SJSA1 (cell line): ENCODE measurements around the gene HLA-DOA. TPM values are rescaled to one million over a fixed set of nuclear protein-coding genes. Genes with fewer than 3 reads are reported as not detected.

Source experiments
- DNase-seq, 2 experiments: peaks; one replicate each; pipeline ENCODE4 v3.0.0-alpha.2; 2015 to 2020; ENCODE audit warnings: low spot score in 2 of 2, low read depth in 1 of 2
- H3K27ac ChIP-seq: fragments of 250-450 bp; sonication (Bioruptor Pico); 2 replicates; pipeline ENCODE4 v1.5.1; 2020; ENCODE audit warnings: mild to moderate bottlenecking, moderate library complexity
- H3K27me3 ChIP-seq: fragments of 250-450 bp; sonication (Bioruptor Pico); replicated peaks from 2 replicates; pipeline ENCODE4 v1.5.1; 2020; ENCODE audit warnings: mild to moderate bottlenecking, moderate library complexity
- H3K36me3 ChIP-seq: fragments of 250-450 bp; sonication (Bioruptor Pico); 2 replicates; pipeline ENCODE4 v1.5.1; 2020; ENCODE audit warnings: mild to moderate bottlenecking
- H3K4me1 ChIP-seq: fragments of 250-450 bp; sonication (Bioruptor Pico); replicated peaks from 2 replicates; pipeline ENCODE4 v1.6.1; 2021; ENCODE audit warnings: mild to moderate bottlenecking
- H3K4me3 ChIP-seq: fragments of 250-450 bp; sonication (Bioruptor Pico); 2 replicates; pipeline ENCODE4 v1.5.1; 2020; ENCODE audit warnings: mild to moderate bottlenecking
- H3K9me3 ChIP-seq: fragments of 250-450 bp; sonication (Bioruptor Pico); replicated peaks from 2 replicates; pipeline ENCODE4 v1.5.1; 2020; ENCODE audit warnings: mild to moderate bottlenecking
- total RNA-seq: library from RNA; depleted of rRNA; stranded (reverse); fragments of >200 nt; shearing (Covaris generic); gene quantifications from 2 replicates; pipeline ENCODE4 v1.2.3, GENCODE V29; 2014

The HLA-DOA gene
- total RNA-seq, 1 experiment from 2014 or later, result not detected

DNA sequence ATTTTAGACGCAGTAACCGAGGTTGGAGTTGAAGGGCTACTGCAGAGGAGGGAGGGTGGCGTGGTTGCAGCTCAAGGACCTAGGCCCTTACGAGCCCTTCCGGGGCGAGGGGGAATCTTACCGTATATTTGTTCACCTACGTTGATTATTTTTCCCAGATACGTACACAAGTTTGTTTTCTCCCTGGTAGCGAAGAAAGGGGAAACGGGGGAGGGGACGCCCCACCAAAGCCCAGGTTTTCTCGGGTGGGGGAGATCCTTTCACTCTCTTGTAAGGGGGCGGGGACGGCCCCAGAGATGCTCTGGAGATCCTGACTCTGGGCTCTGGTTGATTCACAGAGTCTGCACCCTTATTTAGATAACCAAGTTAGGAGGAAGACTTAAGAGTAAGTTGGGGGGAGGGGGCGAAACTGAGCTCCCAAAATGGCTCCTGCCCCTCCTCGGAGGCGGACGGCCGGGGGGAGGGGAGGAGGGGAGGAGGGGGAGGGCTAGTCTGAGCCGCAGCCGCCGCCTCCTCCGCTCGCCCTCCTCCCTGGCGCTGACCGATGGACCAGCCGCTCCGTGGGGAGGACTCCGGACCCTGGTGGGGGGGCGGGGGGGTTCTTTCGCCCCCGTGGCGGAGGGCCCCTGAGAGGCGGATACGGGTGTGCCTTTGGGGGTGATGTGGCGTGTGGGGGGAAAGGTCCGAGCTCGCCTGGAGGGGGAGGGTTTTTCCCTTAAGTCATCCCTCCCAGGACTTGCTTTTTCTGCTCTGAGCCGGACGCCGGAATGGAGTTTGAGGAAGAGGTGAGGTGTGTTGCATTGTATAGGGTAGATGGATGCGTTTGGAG is 38.8 kb downstream of the HLA-DOA start:
- Histone ChIP-seq H3K36me3 (peaks cover 52% of the 10 kb centered on the region), H3K9me3 (no peaks in the 10 kb centered on the region), H3K4me1 (peaks cover 33% of the 10 kb centered on the region), H3K4me3 (peak overlapping the region; percentile 57), H3K27me3 (no peaks in the 10 kb centered on the region), H3K27ac (peak overlapping the region; percentile 99)
- peak; percentile 90 to 95 for DNase-seq

DNA sequence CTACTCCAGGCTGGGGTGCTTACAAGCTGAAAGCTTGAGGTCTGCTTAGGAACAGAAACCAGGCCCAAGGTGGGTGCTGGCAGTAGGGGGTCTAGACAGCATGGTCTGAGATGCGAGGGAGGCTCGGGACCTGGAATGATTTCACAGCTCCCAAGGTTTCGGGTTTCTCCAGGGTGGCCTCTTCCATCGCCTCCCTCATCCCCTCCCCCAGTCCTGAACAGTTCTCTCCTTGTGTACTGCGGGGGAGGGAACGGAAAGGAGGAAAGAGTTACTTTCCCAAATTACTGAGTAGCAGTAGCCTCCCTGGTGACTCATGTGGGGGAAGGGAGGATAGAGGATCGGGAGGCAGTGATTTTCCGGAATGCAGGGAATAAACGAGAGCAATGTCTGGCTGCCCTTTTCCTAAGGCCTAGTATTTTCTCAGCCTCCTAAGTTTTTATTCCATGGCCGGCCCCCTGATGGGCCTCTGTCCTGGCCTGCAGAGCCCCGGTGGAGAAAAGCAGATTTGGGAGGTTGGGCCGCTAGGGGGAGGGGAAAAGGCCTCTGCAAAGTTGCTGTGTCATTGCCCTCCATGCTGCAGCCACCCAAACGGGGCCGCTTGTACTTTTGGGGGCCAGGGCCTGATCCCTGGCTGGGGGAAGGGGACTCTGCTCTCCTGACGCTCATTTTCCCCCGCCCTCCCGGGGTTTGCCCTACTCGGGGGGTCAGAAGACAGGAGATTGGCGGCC is 39.5 kb downstream of the HLA-DOA start:
- Histone ChIP-seq H3K9me3 (no peaks in the 10 kb centered on the region), H3K27ac (peak overlapping the region; percentile 99), H3K4me1 (peaks cover 27% of the 10 kb centered on the region), H3K36me3 (peaks cover 44% of the 10 kb centered on the region), H3K27me3 (no peaks in the 10 kb centered on the region), H3K4me3 (peak overlapping the region; percentile 57)
- peak; percentile 95 to 98 for DNase-seq

DNA sequence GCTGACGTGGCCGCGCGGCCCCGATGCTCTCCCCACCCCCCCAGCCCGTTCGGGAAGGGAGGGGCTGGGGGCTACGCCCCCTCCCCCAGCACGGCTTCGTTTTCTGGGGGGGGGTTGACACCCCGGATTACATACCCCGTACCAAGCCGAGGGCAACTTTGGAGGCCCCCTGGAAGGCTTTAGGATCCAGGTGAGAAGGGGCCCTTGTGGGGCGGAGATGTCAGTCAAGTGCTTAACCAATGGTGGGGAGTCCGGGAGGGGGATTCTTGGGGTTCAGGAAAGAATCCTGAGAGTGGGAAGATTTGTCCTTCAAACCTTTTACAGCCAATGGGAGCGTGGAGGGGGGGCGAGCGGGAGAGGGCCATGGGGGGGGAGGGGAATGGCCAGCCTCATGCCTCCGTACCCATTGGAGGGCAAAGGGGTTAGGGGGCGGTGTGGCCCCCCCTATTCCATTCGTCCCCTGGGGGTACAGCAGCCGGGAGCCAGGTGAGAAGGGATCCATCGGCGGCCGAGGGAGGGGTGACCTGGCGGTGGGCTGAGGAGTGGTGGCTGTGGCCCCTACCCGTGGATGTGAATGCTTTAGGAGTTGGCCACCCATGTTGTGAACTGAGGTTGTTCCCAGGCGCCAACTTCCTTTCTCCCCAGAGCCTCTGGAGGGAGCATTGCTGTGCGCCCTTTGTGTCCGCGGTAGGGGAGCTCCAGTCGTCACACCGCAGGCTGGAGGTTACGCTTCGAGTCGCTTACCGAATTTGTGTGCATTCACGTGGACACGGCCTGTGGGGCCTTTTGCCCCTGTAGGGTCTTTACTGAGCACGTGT is 40.3 kb downstream of the HLA-DOA start:
- peak; percentile 88 to 96 for DNase-seq
- Histone ChIP-seq H3K27ac (peak overlapping the region; percentile 99), H3K9me3 (no peaks in the 10 kb centered on the region), H3K4me3 (peak overlapping the region; percentile 57), H3K36me3 (peaks cover 36% of the 10 kb centered on the region), H3K4me1 (peaks cover 27% of the 10 kb centered on the region), H3K27me3 (no peaks in the 10 kb centered on the region)

DNA sequence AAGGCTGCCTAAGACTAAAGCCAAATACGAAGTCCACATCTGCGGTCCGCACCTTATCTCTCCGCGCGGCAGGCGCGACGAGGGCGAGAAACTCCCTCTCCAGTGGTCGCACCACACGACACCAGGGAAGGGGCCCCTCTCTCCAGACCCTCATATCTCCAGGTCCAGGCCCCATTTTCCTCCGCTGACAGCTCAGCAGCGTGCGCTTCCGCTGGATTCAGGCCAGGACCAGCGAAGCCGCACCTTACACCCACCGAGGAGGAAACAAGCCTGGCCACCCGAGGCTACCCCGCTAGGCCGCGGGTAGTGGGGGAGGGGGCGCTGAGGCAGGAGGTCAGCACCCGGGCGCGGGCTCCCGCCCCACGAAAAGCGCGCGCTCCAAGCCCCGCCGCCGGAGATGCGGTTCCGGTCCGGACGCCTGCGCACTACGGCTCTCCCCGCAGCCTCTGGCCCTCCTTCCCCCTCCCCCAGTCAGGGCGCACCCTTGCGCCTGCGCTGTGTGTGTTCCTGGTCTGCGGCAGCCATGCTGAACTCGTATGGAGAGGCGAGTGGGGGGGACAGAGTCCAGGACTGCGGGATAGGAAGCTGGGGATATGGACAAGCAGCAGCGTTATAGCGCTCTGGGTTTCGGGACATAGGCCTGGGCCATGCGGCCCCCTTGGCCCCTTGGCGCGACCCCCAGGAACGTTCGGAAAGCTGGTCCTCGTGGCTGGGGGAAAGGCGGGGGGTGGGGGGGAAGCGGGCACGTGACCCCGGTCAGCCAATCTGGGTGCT is 41.1 kb downstream of the HLA-DOA start, which contains the start of gene BRD2:
Gene BRD2 (plus strand): TSS at position 502 of the 774 bp plus-strand sequence. CDS start 4,305 bp downstream, outside the sequence.
- Histone ChIP-seq H3K27me3 (no peaks in the 10 kb centered on the region), H3K4me1 (peaks cover 27% of the 10 kb centered on the region), H3K36me3 (peaks cover 28% of the 10 kb centered on the region), H3K27ac (peak within 1 kb of the TSS; percentile 99), H3K4me3 (peak within 1 kb of the TSS; percentile 57), H3K9me3 (no peaks in the 10 kb centered on the region)
- peak; percentile 97 to 98 for DNase-seq

DNA sequence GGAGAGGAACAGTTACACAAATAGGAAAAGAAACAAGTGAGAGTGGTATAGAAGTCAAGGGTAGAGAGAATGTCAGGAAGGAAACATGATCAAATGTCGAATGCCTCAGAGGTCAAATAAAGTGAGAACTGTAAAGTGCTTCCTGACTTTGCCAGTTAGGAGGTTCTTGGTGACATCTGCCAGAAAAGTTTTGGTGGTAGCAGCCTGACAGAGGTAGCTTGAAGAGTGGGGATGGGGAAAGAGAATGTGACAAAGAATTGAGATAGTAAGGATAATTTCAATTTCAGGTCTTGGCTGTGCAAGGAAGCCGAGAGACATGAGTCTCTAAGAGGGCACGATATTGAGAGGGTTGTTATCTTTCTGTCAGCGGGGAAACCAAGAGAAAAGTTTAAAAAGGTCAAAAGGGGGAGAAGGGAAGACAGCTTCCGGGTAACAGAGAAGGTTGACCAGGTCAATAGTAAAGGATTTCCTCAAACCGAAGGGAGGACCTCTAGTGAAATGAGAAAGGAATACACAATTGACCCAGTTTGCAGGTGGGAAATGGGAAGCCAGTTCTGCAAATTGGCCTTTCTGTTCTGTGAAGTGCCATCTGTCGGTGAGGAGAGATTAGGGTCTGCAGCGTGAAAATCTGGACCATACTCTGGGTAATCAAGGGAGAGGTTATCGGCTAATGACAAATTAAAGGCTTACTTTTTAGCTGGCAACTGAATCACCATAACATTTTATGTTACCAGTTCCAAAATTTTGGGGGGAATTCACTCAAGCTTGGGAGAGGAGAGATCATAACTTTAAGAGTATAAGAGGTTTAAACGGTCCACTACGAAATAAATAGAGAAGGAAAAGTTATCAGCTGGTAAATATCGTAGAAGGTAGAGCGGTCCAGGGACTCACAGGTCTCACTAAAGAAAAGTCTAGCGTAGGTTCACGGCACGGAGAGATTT is 42.0 kb downstream of the HLA-DOA start:
- DNase-seq, result peak in 1 of 2 experiments; percentile 44
- peaks cover 27% of the 10 kb centered on the region for H3K4me1 ChIP-seq

DNA sequence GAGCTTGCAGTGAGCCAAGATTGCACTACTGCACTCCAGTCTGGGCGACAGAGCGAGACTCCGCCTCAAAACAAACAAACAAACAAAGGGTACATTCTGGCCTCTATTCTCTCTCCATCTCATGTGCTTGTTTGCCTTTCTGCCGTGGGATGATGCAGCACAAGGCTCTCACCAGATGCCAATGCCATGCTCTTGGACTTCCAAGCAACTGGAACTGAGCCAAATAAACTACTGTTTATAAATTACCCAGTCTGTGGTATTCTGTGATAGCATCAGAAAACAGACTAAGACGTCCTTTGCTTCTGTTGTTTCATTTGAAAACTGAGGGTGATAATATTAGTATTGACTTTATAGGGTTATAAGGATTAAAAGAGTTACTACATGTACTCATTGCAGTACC is 44.6 kb downstream of the HLA-DOA start:
- no peak for DNase-seq
- no peak overlapping the region for H3K4me3 ChIP-seq
- peaks cover 6% of the 10 kb centered on the region; the same call in 1 of the 2 replicates for H3K36me3 ChIP-seq

More for the DNA sequence above, 42.0 kb downstream of the HLA-DOA start:
- peaks cover 20% of the 10 kb centered on the region for H3K36me3 ChIP-seq
- H3K4me3 ChIP-seq, result peak overlapping the region; percentile 57
- no peaks in the 10 kb centered on the region for H3K9me3 ChIP-seq
- peak overlapping the region; percentile 99; the same call in 1 of the 2 replicates for H3K27ac ChIP-seq
- no peaks in the 10 kb centered on the region for H3K27me3 ChIP-seq

DNA sequence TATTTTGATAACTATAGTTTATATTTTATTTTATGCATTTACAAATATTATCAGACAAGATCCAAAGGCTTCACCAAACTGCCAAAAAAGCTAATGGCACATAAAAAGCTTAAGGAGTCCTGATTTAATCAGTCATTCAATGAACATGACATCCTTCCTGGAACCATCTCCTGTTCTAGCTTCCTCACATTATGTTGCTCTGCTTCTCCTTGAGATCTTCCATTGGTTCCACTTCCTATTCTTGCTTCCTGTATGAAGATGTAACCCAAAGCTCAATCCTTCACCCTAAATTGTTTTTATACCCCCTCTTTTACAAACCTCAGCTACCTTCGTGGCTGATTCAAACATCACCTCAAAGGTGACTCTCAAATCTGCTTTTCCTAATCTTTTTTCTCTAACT is 45.5 kb downstream of the HLA-DOA start:
- DNase-seq, result no peak
- H3K36me3 ChIP-seq, result no peaks in the 10 kb centered on the region
- H3K9me3 ChIP-seq, result no peaks in the 10 kb centered on the region
- H3K4me1 ChIP-seq, result peaks cover 10% of the 10 kb centered on the region
- no peak overlapping the region for H3K27ac ChIP-seq
- H3K27me3 ChIP-seq, result no peaks in the 10 kb centered on the region
- H3K4me3 ChIP-seq, result no peak overlapping the region

More for the DNA sequence above, 44.6 kb downstream of the HLA-DOA start:
- Histone ChIP-seq H3K4me1 (peaks cover 15% of the 10 kb centered on the region), H3K27ac (no peak overlapping the region), H3K27me3 (no peaks in the 10 kb centered on the region), H3K9me3 (no peaks in the 10 kb centered on the region)

DNA sequence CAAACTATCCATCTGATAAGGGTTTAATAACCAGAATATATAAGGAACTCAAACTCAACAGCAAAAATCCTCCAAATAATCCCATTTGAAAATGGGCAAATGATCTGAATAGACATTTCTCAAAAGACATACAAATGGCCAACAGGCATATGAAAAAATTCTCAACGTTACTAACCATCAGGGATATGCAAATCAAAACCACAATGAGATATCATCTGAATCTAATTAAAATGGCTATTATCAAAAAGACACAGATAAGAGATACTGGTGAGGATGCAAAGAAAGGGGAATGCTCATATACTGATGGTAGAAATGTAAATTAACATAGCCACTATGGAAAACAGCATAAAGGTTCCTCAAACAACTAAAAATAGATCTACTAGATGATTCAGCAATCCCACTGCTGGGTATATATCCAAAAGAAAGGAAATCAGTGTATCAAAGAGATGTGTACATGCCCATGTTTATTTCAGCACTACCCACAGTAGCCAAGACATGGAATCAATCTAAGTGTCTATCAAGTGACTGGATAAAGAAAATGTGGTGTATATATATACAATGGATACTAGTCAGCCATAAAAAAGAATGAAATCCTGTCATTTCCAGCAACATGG is 47.1 kb downstream of the HLA-DOA start:
- Histone ChIP-seq H3K27ac (no peak overlapping the region), H3K9me3 (no peaks in the 10 kb centered on the region), H3K4me3 (no peak overlapping the region), H3K27me3 (no peaks in the 10 kb centered on the region), H3K36me3 (no peaks in the 10 kb centered on the region), H3K4me1 (peaks cover 4% of the 10 kb centered on the region; the same call in 1 of the 2 replicates)
- no peak for DNase-seq

DNA sequence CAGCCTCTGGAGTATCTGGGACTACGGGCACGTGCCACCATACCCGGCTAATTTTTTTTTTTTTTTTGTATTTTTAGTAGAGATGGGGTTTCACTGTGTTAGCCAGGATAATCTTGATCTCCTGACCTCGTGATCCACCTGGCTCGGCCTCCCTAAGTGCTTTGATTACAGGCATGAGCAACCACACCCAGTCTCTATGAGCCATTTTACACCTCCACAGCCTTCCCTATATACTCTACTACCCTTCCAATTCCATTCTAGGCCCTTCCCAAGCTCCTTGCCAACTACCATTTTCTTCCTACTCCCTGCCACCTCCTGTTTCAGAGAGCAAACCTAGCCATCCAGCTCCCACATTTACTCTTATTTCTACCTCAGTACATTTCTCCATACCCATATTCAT is 48.8 kb downstream of the HLA-DOA start:
- no peaks in the 10 kb centered on the region for H3K9me3 ChIP-seq
- DNase-seq, result no peak
- H3K27me3 ChIP-seq, result no peaks in the 10 kb centered on the region
- no peak overlapping the region for H3K4me3 ChIP-seq
- H3K36me3 ChIP-seq, result no peaks in the 10 kb centered on the region
- H3K27ac ChIP-seq, result no peak overlapping the region
- no peaks in the 10 kb centered on the region for H3K4me1 ChIP-seq

DNA sequence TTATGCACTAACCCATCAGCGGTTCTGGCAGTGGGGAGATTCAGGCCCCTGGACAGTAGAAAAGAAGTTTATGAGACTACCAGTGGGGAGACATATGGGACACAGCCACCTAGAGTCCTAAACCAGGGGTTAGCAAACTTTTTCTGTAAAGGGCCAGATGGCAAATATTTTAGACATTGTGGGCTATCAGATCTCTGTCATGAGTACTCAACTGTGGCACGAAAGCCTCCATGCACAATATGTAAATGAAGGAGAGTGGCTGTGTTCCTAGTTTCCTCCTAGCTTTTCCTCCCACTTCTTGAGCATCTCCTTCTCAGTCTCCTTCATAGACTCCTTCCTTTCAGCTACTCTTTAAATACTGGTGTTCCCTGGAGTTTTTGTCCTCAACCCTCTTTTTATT is 53.2 kb downstream of the HLA-DOA start:
- Histone ChIP-seq H3K27me3 (no peaks in the 10 kb centered on the region), H3K4me3 (no peak overlapping the region), H3K4me1 (no peaks in the 10 kb centered on the region), H3K36me3 (no peaks in the 10 kb centered on the region), H3K9me3 (no peaks in the 10 kb centered on the region), H3K27ac (no peak overlapping the region)
- no peak for DNase-seq

DNA sequence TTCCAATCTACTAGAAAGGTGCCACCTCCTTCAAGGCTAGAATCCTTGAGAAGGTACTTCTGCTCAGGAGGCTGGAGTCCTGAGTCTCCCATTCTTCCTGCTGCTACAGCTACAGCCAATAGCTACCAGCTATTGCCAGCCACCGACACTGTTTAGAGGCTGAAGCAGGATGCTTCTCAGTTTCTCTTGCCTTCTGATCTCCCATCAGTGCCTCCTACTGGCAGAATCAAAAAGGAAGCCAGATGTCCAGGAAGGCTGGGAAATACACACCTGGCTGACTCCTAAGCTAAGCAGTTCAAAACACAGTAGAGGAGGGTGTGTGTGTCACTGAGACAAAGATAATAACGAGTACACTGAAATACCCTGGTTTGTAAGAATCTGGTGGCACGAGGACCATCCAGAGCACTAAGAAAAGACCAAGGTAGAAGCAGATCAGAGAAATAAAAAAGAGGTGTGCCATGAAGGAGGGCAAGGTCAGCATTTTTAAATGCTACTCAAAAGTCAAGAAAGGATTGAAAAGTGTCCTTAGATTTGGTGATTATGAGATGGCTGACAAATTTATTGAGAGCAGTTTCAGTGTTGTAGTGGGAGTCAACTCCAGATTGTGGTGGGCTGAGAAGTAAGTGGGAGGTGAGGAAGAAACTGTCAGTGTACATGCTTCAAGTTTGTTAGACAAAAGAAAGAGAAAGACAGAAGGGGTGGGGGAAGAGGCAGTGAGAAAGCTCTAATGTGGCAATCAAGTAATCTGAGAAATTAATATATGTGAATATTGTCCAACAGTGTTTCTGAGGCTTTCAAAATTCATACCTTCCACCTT is 54.2 kb downstream of the HLA-DOA start:
- H3K4me3 ChIP-seq, result no peak overlapping the region
- no peak for DNase-seq
- H3K27ac ChIP-seq, result no peak overlapping the region
- H3K9me3 ChIP-seq, result no peaks in the 10 kb centered on the region
- no peaks in the 10 kb centered on the region for H3K36me3 ChIP-seq
- H3K4me1 ChIP-seq, result no peaks in the 10 kb centered on the region
- no peaks in the 10 kb centered on the region for H3K27me3 ChIP-seq
